Activated CD8-positive, alpha-beta memory T cell treated with anti-CD3 and anti-CD28 coated beads, Interleukin-2, amount 50 U/mL, for 24 hours (primary cell): ENCODE results near the gene FBXO4.

Source experiments
- DNase-seq: peaks from one replicate; pipeline ENCODE4 v3.0.0-alpha.2; 2020; ENCODE audit errors: extremely low read depth

Gene FBXO4

GRCh38 chr5:41924872-41925554, at the start of gene FBXO4:
TSS of gene FBXO4 (plus strand) at chr5:41925281. CDS start at chr5:41925310, 29 bp downstream.
- DNase-seq = peak; percentile 62

- DNase-seq = no peak
Observed at GRCh38 chr5:41876678-41877077, 48.4 kb upstream of the FBXO4 start.

- DNase-seq = no peak
Observed at GRCh38 chr5:41877408-41877807, 47.7 kb upstream of the FBXO4 start.

GRCh38 chr5:41878173-41878572, 46.9 kb upstream of the FBXO4 start:
- no peak for DNase-seq

GRCh38 chr5:41878643-41879478, 46.2 kb upstream of the FBXO4 start:
- DNase-seq = no peak

GRCh38 chr5:41882765-41883164, 42.3 kb upstream of the FBXO4 start:
- DNase-seq = no peak

GRCh38 chr5:41883243-41883642, 41.8 kb upstream of the FBXO4 start:
- no peak for DNase-seq

- no peak for DNase-seq
Observed at GRCh38 chr5:41883936-41884335, 41.1 kb upstream of the FBXO4 start.

GRCh38 chr5:41885286-41885685, 39.8 kb upstream of the FBXO4 start:
- DNase-seq = no peak

GRCh38 chr5:41891066-41891707, 33.9 kb upstream of the FBXO4 start:
- DNase-seq = no peak

GRCh38 chr5:41892031-41892430, 33.0 kb upstream of the FBXO4 start:
- no peak for DNase-seq

GRCh38 chr5:41893074-41893851, 31.8 kb upstream of the FBXO4 start:
- DNase-seq = no peak

GRCh38 chr5:41896230-41896629, 28.9 kb upstream of the FBXO4 start:
- no peak for DNase-seq

GRCh38 chr5:41903382-41903891, 21.6 kb upstream of the FBXO4 start:
- no peak for DNase-seq

GRCh38 chr5:41903892-41904799, 20.9 kb upstream of the FBXO4 start, which contains the start of gene RIMOC1:
TSS of gene RIMOC1 (plus strand) at chr5:41904344. CDS start at chr5:41904368, 24 bp downstream.
- peak; percentile 93 for DNase-seq

GRCh38 chr5:41906151-41906550, 18.9 kb upstream of the FBXO4 start:
- DNase-seq = no peak

GRCh38 chr5:41908374-41909079, 16.6 kb upstream of the FBXO4 start:
- no peak for DNase-seq

GRCh38 chr5:41918105-41918504, 7.0 kb upstream of the FBXO4 start:
- no peak for DNase-seq

GRCh38 chr5:41921166-41921565, 3.9 kb upstream of the FBXO4 start:
- no peak for DNase-seq

GRCh38 chr5:41921874-41922273, 3.2 kb upstream of the FBXO4 start:
- DNase-seq = no peak
